ENCODE data around the gene ODF4. TPM values are rescaled to one million over a fixed set of nuclear protein-coding genes. Genes with fewer than 3 reads are reported as not detected.

ODF4 gene
- total and polyA plus RNA-seq, 8 donors, result not detected

DNA sequence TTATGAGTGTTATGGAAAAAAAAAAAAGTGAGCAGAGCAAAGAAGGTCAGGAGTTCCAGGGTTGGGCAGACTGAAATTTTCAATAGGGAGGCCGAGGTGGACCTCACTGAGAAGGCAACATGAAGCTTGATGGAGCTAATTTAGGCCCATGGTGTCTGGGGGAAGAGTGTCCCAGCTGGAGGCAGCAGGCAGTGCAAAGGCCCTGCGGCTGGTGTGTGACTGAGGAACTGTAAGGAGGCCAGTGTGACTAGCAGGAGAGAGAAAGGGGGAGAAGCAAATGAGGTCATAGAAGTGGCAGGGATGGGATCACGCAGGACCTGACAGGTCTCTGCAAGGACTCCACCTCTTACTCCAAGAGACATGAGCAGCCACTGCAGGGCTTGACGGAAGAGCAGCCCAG, 19.4 kb upstream of the ODF4 start:
- ATAC-seq (no peak), DNase-seq (no peak)
- intact Hi-C loops (cut with DNase I), result no loop called here
- Histone ChIP-seq H3K27me3 (peaks cover 5 to 31% of the 10 kb centered on the region in 2 donors), H3K27ac (no peak overlapping the region), H3K9me3 (no peaks in the 10 kb centered on the region), H3K4me1 (no peaks in the 10 kb centered on the region), H3K4me3 (no peak overlapping the region), H3K36me3 (peaks cover 0 to 17% of the 10 kb centered on the region in 2 donors)
- TF ChIP-seq CTCF (IDR thresholded peaks at IDR 0.05), result no peak

- no peaks in the 10 kb centered on the region for H3K9me3 ChIP-seq
- peaks cover 0 to 14% of the 10 kb centered on the region in 2 donors for H3K36me3 ChIP-seq
- DNase-seq (no peak), ATAC-seq (no peak)
- no peak overlapping the region for H3K4me3 ChIP-seq
- peaks cover 0 to 31% of the 10 kb centered on the region in 2 donors for H3K27me3 ChIP-seq
- intact Hi-C loops (cut with DNase I), result no loop called here
- no peak overlapping the region for H3K27ac ChIP-seq
- no peaks in the 10 kb centered on the region for H3K4me1 ChIP-seq
- TF ChIP-seq CTCF (IDR thresholded peaks at IDR 0.05), result no peak
Observed at GRCh38 chr17:8320990-8321389, 18.6 kb upstream of the ODF4 start.

DNA sequence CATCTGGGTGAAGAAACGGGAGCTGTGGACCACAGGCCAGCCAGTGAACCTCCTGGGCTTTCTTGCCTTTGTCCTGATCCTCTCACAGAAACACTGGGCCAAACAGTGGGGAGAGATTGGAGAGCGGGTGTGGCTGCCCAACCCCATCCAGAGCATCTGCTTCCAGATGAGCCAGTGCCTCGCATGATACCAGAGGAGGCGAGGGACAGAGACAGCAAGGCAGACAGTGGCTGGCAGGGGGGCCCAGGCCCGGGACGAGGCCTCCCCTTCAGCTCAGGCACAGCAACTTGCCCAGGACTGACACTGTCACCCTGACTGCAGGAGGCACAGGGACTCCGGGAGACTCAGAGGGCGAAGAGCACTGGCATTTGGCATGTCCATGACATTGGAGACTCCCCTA, 17.6 kb upstream of the ODF4 start:
- Histone ChIP-seq H3K4me3 (no peak overlapping the region), H3K36me3 (peaks cover 0 to 13% of the 10 kb centered on the region in 2 donors), H3K27me3 (peaks cover 0 to 31% of the 10 kb centered on the region in 2 donors), H3K27ac (no peak overlapping the region), H3K4me1 (peaks cover 7 to 10% of the 10 kb centered on the region in 2 donors), H3K9me3 (no peaks in the 10 kb centered on the region)
- intact Hi-C loops (cut with DNase I), result no loop called here
- ATAC-seq, result no peak
- no peak for TF ChIP-seq CTCF (IDR thresholded peaks at IDR 0.05)
- no peak for DNase-seq

GRCh38 chr17:8324132-8324531, 15.5 kb upstream of the ODF4 start:
- intact Hi-C loops (cut with DNase I), result no loop called here

GRCh38 chr17:8324923-8325322, 14.7 kb upstream of the ODF4 start:
- peaks cover 4 to 45% of the 10 kb centered on the region in 2 donors for H3K27me3 ChIP-seq
- no peak for DNase-seq
- intact Hi-C loops (cut with DNase I), result no loop called here
- H3K4me3 ChIP-seq, result no peak overlapping the region
- no peak for TF ChIP-seq CTCF (IDR thresholded peaks at IDR 0.05)
- H3K9me3 ChIP-seq, result no peaks in the 10 kb centered on the region
- H3K4me1 ChIP-seq, result peaks cover 9 to 15% of the 10 kb centered on the region in 2 donors
- ATAC-seq, result no peak
- H3K27ac ChIP-seq, result no peak overlapping the region
- peaks cover 0 to 13% of the 10 kb centered on the region in 2 donors for H3K36me3 ChIP-seq

More at GRCh38 chr17:8324132-8324531, 15.5 kb upstream of the ODF4 start:
- H3K9me3 ChIP-seq, result no peaks in the 10 kb centered on the region
- no peak overlapping the region for H3K4me3 ChIP-seq
- no peak for TF ChIP-seq CTCF (IDR thresholded peaks at IDR 0.05)
- DNase-seq, result no peak
- H3K27me3 ChIP-seq, result peaks cover 4 to 45% of the 10 kb centered on the region in 2 donors
- H3K27ac ChIP-seq, result no peak overlapping the region
- no peak for ATAC-seq
- H3K36me3 ChIP-seq, result peaks cover 0 to 13% of the 10 kb centered on the region in 2 donors
- H3K4me1 ChIP-seq, result peaks cover 9 to 15% of the 10 kb centered on the region in 2 donors

All from left lung (tissue), 10 donors.